Activated B cell treated with CpG ODN at 0.5 μM for 24 hours (primary cell): Measurements from ENCODE around the gene CTNND1. TPM values are rescaled to one million over a fixed set of nuclear protein-coding genes. Genes with fewer than 3 reads are reported as not detected.

Experiments used
- ATAC-seq: fragments of 200-7000 bp; cut with Tn5 transposase; one replicate; pipeline ENCODE4 v1.10.0; 2021; ENCODE audit warnings: low read depth, mild to moderate bottlenecking, moderate library complexity
- CTCF ChIA-PET: fragments of 350-600 bp; sonication (Branson Sonifier 250); formaldehyde crosslinking; loops from one replicate; lab custom pipeline; 2021; ENCODE audit warnings: antibody characterized with exemption; lab: Charles Lee
- POLR2A ChIA-PET: fragments of 350-600 bp; sonication (Branson Sonifier 250); formaldehyde crosslinking; loops from one replicate; lab custom pipeline; 2021; ENCODE audit warnings: antibody characterized with exemption; lab: Charles Lee
- DNase-seq: peaks from one replicate; pipeline ENCODE4 v3.0.0; 2022
- H3K27ac Mint-ChIP-seq: one replicate; pipeline ENCODE4 v1.8.0; 2020; ENCODE audit warnings: mixed read lengths
- H3K27me3 Mint-ChIP-seq: one replicate; pipeline ENCODE4 v1.8.0; 2021; ENCODE audit warnings: mixed read lengths
- H3K36me3 Mint-ChIP-seq: one replicate; pipeline ENCODE4 v1.8.0; 2021; ENCODE audit warnings: low read depth, mixed read lengths
- H3K4me1 Mint-ChIP-seq: one replicate; pipeline ENCODE4 v1.8.0; 2021; ENCODE audit warnings: mixed read lengths
- H3K4me3 Mint-ChIP-seq: one replicate; pipeline ENCODE4 v1.8.0; 2020; ENCODE audit warnings: mild to moderate bottlenecking, mixed read lengths
- H3K9me3 Mint-ChIP-seq: one replicate; pipeline ENCODE4 v1.8.0; 2020; ENCODE audit warnings: mixed read lengths
- intact Hi-C: fragments of 100-400 bp; cut with micrococcal nuclease; formaldehyde crosslinking; loops from one replicate; pipeline ENCODE4 v1.15.1; 2024
- total RNA-seq: library from RNA; stranded (reverse); gene quantifications from 2 replicates; pipeline ENCODE4 v1.2.3, GENCODE V29; 2022
- TF ChIP-seq, protein P1 (sequence below): fragments of 200-600 bp; IDR thresholded peaks from one replicate; pipeline ENCODE4 v1.8.0; 2022; ENCODE audit warnings: antibody characterized with exemption, mild to moderate bottlenecking

Gene CTNND1
- total RNA-seq, 1 donor from 2014 or later, result 42.3 TPM

DNA sequence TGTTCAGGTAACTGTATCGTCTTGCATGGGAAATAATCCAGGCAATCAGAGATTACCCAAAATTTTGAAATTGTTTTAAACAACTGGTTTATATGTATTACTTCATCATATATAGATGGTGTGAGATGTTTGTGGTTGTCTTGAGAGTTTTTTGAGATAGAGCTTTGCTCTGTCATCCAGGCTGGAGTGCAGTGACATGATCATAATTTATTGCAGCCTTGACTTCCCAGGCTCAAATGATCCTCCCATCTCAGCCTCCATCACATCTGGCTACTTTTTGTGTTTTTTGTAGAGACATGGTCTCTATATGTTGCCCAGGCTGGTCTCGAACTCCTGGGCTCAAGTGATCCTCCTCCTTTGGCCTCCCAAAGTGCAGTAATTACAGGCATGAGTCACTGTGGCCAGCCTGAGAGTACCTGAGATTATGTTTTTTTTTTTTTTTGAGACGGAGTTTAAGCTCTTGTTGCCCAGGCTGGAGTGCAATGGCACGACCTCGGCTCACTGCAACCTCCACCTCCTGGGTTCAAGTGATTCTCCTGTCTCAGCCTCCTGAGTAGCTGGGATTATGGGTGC, 11.5 kb downstream of the CTNND1 start:
- peaks cover 30% of the 10 kb centered on the region for H3K4me1 Mint-ChIP-seq
- DNase-seq, result no peak
- TF ChIP-seq, protein P1, sequence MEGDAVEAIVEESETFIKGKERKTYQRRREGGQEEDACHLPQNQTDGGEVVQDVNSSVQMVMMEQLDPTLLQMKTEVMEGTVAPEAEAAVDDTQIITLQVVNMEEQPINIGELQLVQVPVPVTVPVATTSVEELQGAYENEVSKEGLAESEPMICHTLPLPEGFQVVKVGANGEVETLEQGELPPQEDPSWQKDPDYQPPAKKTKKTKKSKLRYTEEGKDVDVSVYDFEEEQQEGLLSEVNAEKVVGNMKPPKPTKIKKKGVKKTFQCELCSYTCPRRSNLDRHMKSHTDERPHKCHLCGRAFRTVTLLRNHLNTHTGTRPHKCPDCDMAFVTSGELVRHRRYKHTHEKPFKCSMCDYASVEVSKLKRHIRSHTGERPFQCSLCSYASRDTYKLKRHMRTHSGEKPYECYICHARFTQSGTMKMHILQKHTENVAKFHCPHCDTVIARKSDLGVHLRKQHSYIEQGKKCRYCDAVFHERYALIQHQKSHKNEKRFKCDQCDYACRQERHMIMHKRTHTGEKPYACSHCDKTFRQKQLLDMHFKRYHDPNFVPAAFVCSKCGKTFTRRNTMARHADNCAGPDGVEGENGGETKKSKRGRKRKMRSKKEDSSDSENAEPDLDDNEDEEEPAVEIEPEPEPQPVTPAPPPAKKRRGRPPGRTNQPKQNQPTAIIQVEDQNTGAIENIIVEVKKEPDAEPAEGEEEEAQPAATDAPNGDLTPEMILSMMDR, result no peak
- H3K27me3 Mint-ChIP-seq, result no peaks in the 10 kb centered on the region
- peak overlapping the region; percentile 35 for H3K27ac Mint-ChIP-seq
- no peaks in the 10 kb centered on the region for H3K9me3 Mint-ChIP-seq
- ChIA-PET POLR2A (interaction anchor here (0.7 kb wide), 1 partner anchor 124 kb away, joined by 3 read pairs; no protein-coding TSS in a partner anchor), CTCF (no interaction called here)
- ATAC-seq, result no peak
- H3K4me3 Mint-ChIP-seq, result no peak overlapping the region
- H3K36me3 Mint-ChIP-seq, result peaks cover 3% of the 10 kb centered on the region
- intact Hi-C loops, result no loop called here

DNA sequence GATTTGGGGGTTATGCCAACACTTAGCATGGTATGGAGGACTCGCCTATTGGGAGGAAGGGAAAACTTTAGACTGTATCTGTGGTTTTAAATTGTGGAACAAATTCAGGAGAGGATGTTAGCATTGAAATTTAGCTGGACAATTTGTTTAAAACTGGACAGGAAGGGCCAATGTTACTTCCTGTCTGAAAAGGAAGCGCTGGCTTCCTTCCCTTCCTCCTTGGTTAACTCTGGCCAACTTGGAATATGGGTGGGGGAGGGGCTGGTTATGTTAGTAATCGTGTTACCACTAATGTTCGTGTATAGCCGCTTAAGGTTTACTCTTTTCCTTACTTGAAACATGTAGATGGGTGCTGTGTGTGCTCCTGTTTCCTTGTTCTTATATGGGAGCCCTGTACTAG, 13.9 kb downstream of the CTNND1 start:
- DNase-seq (no peak), ATAC-seq (no peak)
- Mint-ChIP-seq H3K36me3 (peaks cover 3% of the 10 kb centered on the region), H3K9me3 (no peaks in the 10 kb centered on the region), H3K4me1 (peaks cover 44% of the 10 kb centered on the region), H3K27ac (no peak overlapping the region), H3K27me3 (no peaks in the 10 kb centered on the region), H3K4me3 (no peak overlapping the region)
- ChIA-PET POLR2A (interaction anchor here (0.7 to 1.0 kb wide), 2 partner anchors 9 to 152 kb away, joined by 3 to 7 read pairs; no protein-coding TSS in a partner anchor), CTCF (interaction anchor here (1.2 kb wide), 1 partner anchor 10 kb away, joined by 3 read pairs; no protein-coding TSS in a partner anchor)
- TF ChIP-seq, protein P1, result no peak
- intact Hi-C loops, result loop anchor here (1.0 kb wide), 1 partner anchor 12 kb away; no protein-coding TSS in a partner anchor

DNA sequence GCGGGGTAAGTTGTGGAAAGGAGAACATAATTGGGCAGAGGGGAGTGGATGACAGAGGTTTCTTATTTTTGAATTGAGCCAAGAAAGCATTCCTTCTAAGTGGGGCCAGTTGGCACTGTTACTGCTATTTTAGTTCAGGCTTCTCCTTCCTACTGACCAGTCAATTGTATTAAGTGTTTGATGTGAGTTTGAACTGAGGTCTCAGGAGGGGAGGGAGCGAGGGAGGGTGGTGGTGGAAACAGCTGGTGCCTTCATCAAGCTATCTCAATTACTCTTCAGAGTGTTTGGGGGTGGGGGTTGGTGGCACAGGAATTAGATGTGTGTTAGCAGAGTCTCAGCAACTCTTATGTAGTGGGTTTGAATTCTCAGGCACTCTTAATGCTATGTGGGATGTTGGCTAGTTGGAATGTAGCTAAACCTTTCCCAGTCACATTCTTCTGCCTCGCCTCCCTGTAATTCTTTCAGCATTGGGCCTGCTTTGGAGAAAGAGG, 14.5 kb downstream of the CTNND1 start:
- DNase-seq (no peak), ATAC-seq (no peak)
- Mint-ChIP-seq H3K36me3 (peaks cover 3% of the 10 kb centered on the region), H3K4me1 (peaks cover 42% of the 10 kb centered on the region), H3K27me3 (no peaks in the 10 kb centered on the region), H3K4me3 (no peak overlapping the region), H3K9me3 (no peaks in the 10 kb centered on the region), H3K27ac (no peak overlapping the region)
- TF ChIP-seq, protein P1, result no peak
- CTCF ChIA-PET, result interaction anchor here (1.2 kb wide), 1 partner anchor 9 kb away, joined by 3 read pairs; no protein-coding TSS in a partner anchor
- POLR2A ChIA-PET, result interaction anchor here (1.0 kb wide), 1 partner anchor 9 kb away, joined by 3 read pairs; no protein-coding TSS in a partner anchor
- intact Hi-C loops, result no loop called here

DNA sequence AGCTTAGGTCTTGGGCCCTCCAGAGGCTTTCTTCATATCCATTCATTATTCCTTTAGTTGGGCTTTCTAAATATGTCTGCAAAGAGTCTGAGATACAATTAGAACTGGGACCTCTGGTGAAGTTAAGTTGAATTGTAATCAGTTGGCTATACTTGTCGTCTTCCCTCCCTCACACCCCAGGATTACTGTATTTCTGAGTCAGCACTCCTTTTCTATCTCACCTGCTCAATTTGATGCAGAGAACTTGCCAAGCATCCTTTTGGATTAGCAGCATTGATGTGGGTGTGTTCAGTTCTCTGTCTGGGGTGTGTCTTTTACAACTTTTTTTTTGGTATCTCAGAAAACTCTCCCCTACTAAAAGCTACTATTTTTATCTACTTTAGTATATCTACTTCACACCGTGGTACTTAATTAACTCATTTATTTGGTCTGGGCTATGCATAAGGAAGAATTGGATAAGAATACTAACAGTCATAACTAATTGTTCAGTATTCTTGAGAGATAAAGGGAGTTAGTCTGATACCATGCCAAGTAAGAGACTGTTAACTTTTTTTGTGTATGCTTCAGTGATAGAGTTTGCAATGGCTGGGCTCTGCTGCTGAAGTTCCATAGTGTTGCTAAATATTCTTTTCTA, 15.1 kb downstream of the CTNND1 start:
- DNase-seq (no peak), ATAC-seq (no peak)
- H3K9me3 Mint-ChIP-seq, result no peaks in the 10 kb centered on the region
- no peak overlapping the region for H3K27ac Mint-ChIP-seq
- intact Hi-C loops, result no loop called here
- TF ChIP-seq, protein P1, result no peak
- CTCF ChIA-PET, result interaction anchor here (1.2 kb wide), 1 partner anchor 8 kb away, joined by 3 read pairs; no protein-coding TSS in a partner anchor
- POLR2A ChIA-PET, result interaction anchor here (1.0 kb wide), 1 partner anchor 8 kb away, joined by 3 read pairs; no protein-coding TSS in a partner anchor
- H3K4me3 Mint-ChIP-seq, result no peak overlapping the region
- H3K27me3 Mint-ChIP-seq, result no peaks in the 10 kb centered on the region
- H3K4me1 Mint-ChIP-seq, result peaks cover 44% of the 10 kb centered on the region
- peaks cover 3% of the 10 kb centered on the region for H3K36me3 Mint-ChIP-seq

DNA sequence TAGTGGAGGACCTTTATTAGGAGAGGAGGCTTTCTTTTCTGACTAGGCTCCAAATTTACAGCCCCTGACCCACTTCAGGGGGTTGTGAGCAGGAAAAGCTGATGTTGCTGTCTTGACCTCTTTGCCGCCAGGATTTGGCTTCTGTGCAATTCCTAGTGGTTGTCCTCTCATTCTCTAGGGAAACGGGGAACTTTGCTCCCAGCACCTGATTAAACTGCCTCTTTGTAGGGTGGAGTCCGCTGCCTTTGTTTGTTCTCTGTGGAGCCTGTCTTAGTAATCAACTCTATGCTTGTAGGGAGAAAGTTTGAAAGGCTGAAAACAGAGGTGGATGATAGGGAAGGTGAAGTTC, 16.3 kb downstream of the CTNND1 start:
- H3K36me3 Mint-ChIP-seq, result peaks cover 3% of the 10 kb centered on the region
- H3K27ac Mint-ChIP-seq, result no peak overlapping the region
- H3K27me3 Mint-ChIP-seq, result no peaks in the 10 kb centered on the region

More for the DNA sequence above, 16.3 kb downstream of the CTNND1 start:
- no peak for DNase-seq
- no peaks in the 10 kb centered on the region for H3K9me3 Mint-ChIP-seq
- no peak for ATAC-seq
- H3K4me1 Mint-ChIP-seq, result peaks cover 51% of the 10 kb centered on the region
- H3K4me3 Mint-ChIP-seq, result no peak overlapping the region
- intact Hi-C loops, result no loop called here
- CTCF ChIA-PET, result interaction anchor here (1.1 to 1.4 kb wide), 2 partner anchors 22 to 254 kb away, joined by 4 to 5 read pairs; no protein-coding TSS in a partner anchor
- TF ChIP-seq, protein P1, result no peak
- POLR2A ChIA-PET, result no interaction called here
